Cortex of kidney (tissue), 1 donor: ENCODE measurements around the gene TTI1.

Experiments used
- DNase-seq: peaks from one replicate; lab custom pipeline; 2025; lab: John Stamatoyannopoulos, UW

The TTI1 gene

GRCh38 chr20:38033330-38034107 is at the start of gene TTI1, which contains the start of gene RPRD1B:
TSS of gene TTI1 (minus strand) at chr20:38033456. CDS start at chr20:38013816, 19,640 bp downstream.
TSS of gene RPRD1B (plus strand) at chr20:38033746. CDS start at chr20:38033948, 202 bp downstream.
- peak; percentile 35 for DNase-seq

- no peak for DNase-seq
These were observed 49.6 kb upstream of the TTI1 start for GRCh38 chr20:38082894-38083293.

- no peak for DNase-seq
These were observed 48.3 kb upstream of the TTI1 start for GRCh38 chr20:38081575-38081974.

- no peak for DNase-seq
These were observed 46.1 kb upstream of the TTI1 start for GRCh38 chr20:38079353-38079752.

- DNase-seq = no peak
These were observed 44.8 kb upstream of the TTI1 start for GRCh38 chr20:38078084-38078483.

GRCh38 chr20:38076548-38076947 is 43.3 kb upstream of the TTI1 start:
- no peak for DNase-seq

GRCh38 chr20:38075161-38075998 is 42.1 kb upstream of the TTI1 start:
- no peak for DNase-seq

- DNase-seq = no peak
These were observed 40.2 kb upstream of the TTI1 start for GRCh38 chr20:38073307-38074071.

GRCh38 chr20:38072898-38073297 is 39.6 kb upstream of the TTI1 start:
- DNase-seq = no peak

- DNase-seq = no peak
These were observed 34.6 kb upstream of the TTI1 start for GRCh38 chr20:38067717-38068365.

- no peak for DNase-seq
These were observed 33.9 kb upstream of the TTI1 start for GRCh38 chr20:38066969-38067716.

- DNase-seq = no peak
These were observed 32.6 kb upstream of the TTI1 start for GRCh38 chr20:38065764-38066375.

- DNase-seq = no peak
These were observed 30.8 kb upstream of the TTI1 start for GRCh38 chr20:38063911-38064530.

- no peak for DNase-seq
These were observed 29.6 kb upstream of the TTI1 start for GRCh38 chr20:38062890-38063289.

GRCh38 chr20:38061109-38061508 is 27.9 kb upstream of the TTI1 start:
- DNase-seq = no peak

- DNase-seq = no peak
These were observed 27.3 kb upstream of the TTI1 start for GRCh38 chr20:38060536-38060935.

- no peak for DNase-seq
These were observed 26.6 kb upstream of the TTI1 start for GRCh38 chr20:38059832-38060231.

GRCh38 chr20:38057351-38057972 is 24.2 kb upstream of the TTI1 start:
- no peak for DNase-seq

GRCh38 chr20:38055848-38056247 is 22.6 kb upstream of the TTI1 start:
- no peak for DNase-seq

- no peak for DNase-seq
These were observed 22.0 kb upstream of the TTI1 start for GRCh38 chr20:38055294-38055693.
